Erythroblast (primary cell): ENCODE data around the gene BICD2.

Experiments
- GATA1 ChIP-seq: IDR thresholded peaks from 2 replicates; pipeline ENCODE4 v1.6.1; 2011; ENCODE audit warnings: low read depth, mild to moderate bottlenecking, control low read depth, low read length, moderate library complexity
- POLR2A ChIP-seq: IDR thresholded peaks from 2 replicates; pipeline ENCODE4 v1.6.1; 2011; ENCODE audit warnings: mild to moderate bottlenecking, low read length

DNA sequence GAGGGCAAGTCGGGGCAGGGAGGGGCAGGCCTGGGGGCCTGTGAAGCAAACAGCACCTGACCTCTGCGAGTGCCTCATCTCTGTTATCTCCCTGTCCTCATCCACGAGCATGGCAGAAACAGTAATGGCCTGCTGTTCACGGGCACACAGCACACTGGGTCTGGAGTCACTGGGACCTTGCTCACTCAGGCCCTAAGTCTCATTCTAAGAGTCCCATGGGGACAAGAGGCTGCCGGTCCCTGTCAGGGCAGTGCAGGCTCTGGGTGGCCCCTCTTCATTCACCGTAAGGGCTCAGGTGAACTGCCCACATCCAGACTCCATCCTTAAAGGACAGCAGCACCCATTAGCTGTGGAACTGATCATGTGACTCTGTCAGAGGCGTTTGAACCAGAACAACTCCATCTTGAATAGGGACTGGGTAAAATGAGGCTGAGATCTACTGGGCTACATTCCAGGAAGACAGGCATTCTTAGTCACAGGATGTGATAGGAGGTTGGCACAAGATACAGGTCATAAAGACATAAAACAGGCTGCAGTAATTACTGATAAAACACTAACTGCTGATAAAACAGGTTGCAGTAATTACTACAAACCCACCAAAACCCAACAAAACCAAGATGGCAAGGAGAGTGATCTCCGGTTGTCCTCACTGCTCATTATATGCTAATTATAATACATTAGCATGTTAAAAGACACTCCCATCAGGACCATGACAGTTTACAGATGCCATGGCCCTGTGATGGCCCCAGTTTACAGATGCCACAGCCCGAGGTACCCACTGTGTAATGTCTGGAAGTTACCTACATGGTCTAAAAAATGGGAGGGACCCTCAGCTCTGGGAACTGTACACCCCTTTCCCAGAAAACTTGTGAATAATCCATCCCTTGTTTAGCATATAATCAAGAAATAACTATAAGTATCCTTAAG lies 28.7 kb downstream of the BICD2 start:
- TF ChIP-seq POLR2A (no peak), GATA1 (no peak)
